GM18526 (cell line): ENCODE measurements around the gene EPOP.

Experiments used
- POLR2A ChIP-seq: IDR thresholded peaks from 3 replicates; pipeline ENCODE4 v1.6.1; 2011; ENCODE audit not compliant: insufficient read length; ENCODE audit errors: extremely low read depth

The EPOP gene

GRCh38 chr17:38697061-38697820, 22.5 kb upstream of the EPOP start:
- TF ChIP-seq POLR2A = no peak

- TF ChIP-seq POLR2A = no peak
Observed at GRCh38 chr17:38693700-38694329, 19.1 kb upstream of the EPOP start.

GRCh38 chr17:38691154-38691553, 16.4 kb upstream of the EPOP start:
- TF ChIP-seq POLR2A = no peak

- no peak for TF ChIP-seq POLR2A
Observed at GRCh38 chr17:38690386-38690785, 15.6 kb upstream of the EPOP start.

GRCh38 chr17:38687286-38687685, 12.5 kb upstream of the EPOP start:
- no peak for TF ChIP-seq POLR2A

GRCh38 chr17:38685491-38685890, 10.7 kb upstream of the EPOP start:
- TF ChIP-seq POLR2A = no peak

GRCh38 chr17:38681096-38681495, 6.3 kb upstream of the EPOP start:
- TF ChIP-seq POLR2A = no peak

GRCh38 chr17:38677819-38678218, 3.1 kb upstream of the EPOP start:
- no peak for TF ChIP-seq POLR2A

- TF ChIP-seq POLR2A = no peak
Observed at GRCh38 chr17:38676706-38677504, 2.1 kb upstream of the EPOP start.

- TF ChIP-seq POLR2A = no peak
Observed at GRCh38 chr17:38674014-38674748, 576 bp downstream of the EPOP start.

- TF ChIP-seq POLR2A = no peak
Observed at GRCh38 chr17:38673707-38674013, 1.1 kb downstream of the EPOP start.

GRCh38 chr17:38672788-38673706, 1.7 kb downstream of the EPOP start:
- TF ChIP-seq POLR2A = no peak

- TF ChIP-seq POLR2A = no peak
Observed at GRCh38 chr17:38671939-38672720, 2.6 kb downstream of the EPOP start.

GRCh38 chr17:38669520-38669919, 5.2 kb downstream of the EPOP start:
- TF ChIP-seq POLR2A = no peak

- no peak for TF ChIP-seq POLR2A
Observed at GRCh38 chr17:38667787-38668122, 7.0 kb downstream of the EPOP start.
